Measurements from ENCODE around the gene LRRC4C.

The LRRC4C gene

DNA sequence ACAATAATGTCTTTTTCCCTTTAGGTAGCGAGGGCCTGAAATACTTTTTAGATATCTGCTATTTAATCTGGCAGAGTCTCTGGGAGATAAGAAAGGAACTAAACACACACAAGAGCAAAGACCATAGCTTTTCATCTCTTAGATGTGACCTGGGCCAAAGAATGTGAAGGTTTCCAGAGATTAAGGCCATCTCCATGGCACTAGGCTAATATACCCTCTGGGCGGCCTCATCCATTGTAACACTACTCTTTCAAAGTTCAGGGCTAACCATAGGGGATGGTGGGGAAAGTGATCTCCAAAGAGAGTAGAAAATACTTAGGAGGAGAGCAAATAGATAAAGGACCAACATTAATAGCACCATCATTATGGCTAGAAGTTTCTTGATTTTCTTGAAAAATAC lies 326.4 kb downstream of the LRRC4C start:
- no peaks in the 10 kb centered on the region for H3K9me3 ChIP-seq (ENCODE audit: low read length)
- H3K9me2 ChIP-seq (ENCODE audit: low read depth, low read length), result no peaks in the 10 kb centered on the region
- no peaks in the 10 kb centered on the region for H3K79me2 ChIP-seq (ENCODE audit: insufficient read depth, low read length)
- H3K27ac ChIP-seq (ENCODE audit: low read depth, low read length, poor library complexity, severe bottlenecking), result no peak overlapping the region
- H3K4me2 ChIP-seq (ENCODE audit: low read length), result no peak overlapping the region
- TF ChIP-seq, protein P1, sequence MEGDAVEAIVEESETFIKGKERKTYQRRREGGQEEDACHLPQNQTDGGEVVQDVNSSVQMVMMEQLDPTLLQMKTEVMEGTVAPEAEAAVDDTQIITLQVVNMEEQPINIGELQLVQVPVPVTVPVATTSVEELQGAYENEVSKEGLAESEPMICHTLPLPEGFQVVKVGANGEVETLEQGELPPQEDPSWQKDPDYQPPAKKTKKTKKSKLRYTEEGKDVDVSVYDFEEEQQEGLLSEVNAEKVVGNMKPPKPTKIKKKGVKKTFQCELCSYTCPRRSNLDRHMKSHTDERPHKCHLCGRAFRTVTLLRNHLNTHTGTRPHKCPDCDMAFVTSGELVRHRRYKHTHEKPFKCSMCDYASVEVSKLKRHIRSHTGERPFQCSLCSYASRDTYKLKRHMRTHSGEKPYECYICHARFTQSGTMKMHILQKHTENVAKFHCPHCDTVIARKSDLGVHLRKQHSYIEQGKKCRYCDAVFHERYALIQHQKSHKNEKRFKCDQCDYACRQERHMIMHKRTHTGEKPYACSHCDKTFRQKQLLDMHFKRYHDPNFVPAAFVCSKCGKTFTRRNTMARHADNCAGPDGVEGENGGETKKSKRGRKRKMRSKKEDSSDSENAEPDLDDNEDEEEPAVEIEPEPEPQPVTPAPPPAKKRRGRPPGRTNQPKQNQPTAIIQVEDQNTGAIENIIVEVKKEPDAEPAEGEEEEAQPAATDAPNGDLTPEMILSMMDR (IDR thresholded peaks at IDR 0.05; ENCODE audit: low read length), result no peak
- TF ChIP-seq EZH2 (IDR thresholded peaks at IDR 0.05; ENCODE audit: borderline replicate concordance, low read length), result no peak
- H3K9ac ChIP-seq (ENCODE audit: low read length), result no peak overlapping the region
- H3K4me1 ChIP-seq (ENCODE audit: insufficient read depth, low read length, severe bottlenecking), result no peaks in the 10 kb centered on the region
- no peak overlapping the region for H3K4me3 ChIP-seq (ENCODE audit: low read depth, low read length, poor library complexity, severe bottlenecking)
- no peak overlapping the region for H2AFZ ChIP-seq (ENCODE audit: low read length)
- H3K27me3 ChIP-seq (ENCODE audit: insufficient read depth, low read length), result no peaks in the 10 kb centered on the region
- no peaks in the 10 kb centered on the region for H3F3A ChIP-seq (ENCODE audit: insufficient read depth, low read length)
- no peaks in the 10 kb centered on the region for H4K20me1 ChIP-seq (ENCODE audit: insufficient read depth, low read length)
- no peaks in the 10 kb centered on the region for H3K36me3 ChIP-seq (ENCODE audit: insufficient read depth, low read length)

DNA sequence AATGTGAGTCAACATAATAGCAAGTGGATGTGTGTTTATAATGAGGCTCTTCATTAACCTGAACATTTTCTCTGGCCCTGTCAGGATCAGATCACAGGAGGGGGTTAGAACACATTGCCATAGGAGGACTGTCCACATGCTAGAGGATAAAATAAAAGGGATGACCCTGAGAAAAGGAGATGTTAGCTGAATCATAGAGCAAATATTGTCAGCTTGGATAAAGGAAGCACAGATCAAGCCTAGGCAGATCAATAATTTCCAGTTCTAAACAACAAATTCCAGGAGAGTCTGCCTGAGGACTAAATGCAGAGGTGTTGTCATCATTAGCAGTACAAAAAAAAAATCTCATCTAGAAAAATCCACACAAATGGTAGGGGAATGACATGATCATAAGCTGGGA lies 337.9 kb downstream of the LRRC4C start:
- Histone ChIP-seq H3K27ac (ENCODE audit: low read depth, low read length, poor library complexity, severe bottlenecking) (no peak overlapping the region), H3K9me2 (ENCODE audit: low read depth, low read length) (no peaks in the 10 kb centered on the region), H3K4me2 (ENCODE audit: low read length) (no peak overlapping the region), H3K9ac (ENCODE audit: low read length) (no peak overlapping the region), H2AFZ (ENCODE audit: low read length) (no peak overlapping the region), H3K27me3 (ENCODE audit: insufficient read depth, low read length) (no peaks in the 10 kb centered on the region), H3K4me1 (ENCODE audit: insufficient read depth, low read length, severe bottlenecking) (no peaks in the 10 kb centered on the region), H4K20me1 (ENCODE audit: insufficient read depth, low read length) (no peaks in the 10 kb centered on the region), H3F3A (ENCODE audit: insufficient read depth, low read length) (no peaks in the 10 kb centered on the region), H3K79me2 (ENCODE audit: insufficient read depth, low read length) (no peaks in the 10 kb centered on the region), H3K9me3 (ENCODE audit: low read length) (no peaks in the 10 kb centered on the region), H3K4me3 (ENCODE audit: low read depth, low read length, poor library complexity, severe bottlenecking) (no peak overlapping the region), H3K36me3 (ENCODE audit: insufficient read depth, low read length) (no peaks in the 10 kb centered on the region)
- no peak for TF ChIP-seq EZH2 (IDR thresholded peaks at IDR 0.05; ENCODE audit: borderline replicate concordance, low read length)
- TF ChIP-seq, protein P1 (IDR thresholded peaks at IDR 0.05; ENCODE audit: low read length), result no peak

DNA sequence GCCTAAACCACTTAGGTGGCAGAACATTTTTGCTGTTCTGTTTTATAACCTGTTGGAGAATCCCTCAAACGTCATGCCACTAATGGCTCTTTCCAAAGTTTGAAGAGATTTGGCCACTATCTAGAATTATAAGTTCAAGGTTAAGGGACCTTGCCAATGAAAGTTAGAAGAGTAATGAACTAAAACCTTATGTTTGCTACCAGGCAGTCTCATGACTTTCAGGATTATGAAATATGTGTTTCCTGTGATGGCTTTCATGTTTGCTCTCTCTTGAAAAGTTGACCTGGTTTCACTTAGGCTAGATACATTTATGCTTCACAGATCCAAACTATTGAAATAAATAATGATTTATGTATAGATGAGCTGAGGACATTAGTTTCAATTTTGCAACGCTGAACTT lies 340.0 kb downstream of the LRRC4C start:
- Histone ChIP-seq H3K4me3 (ENCODE audit: low read depth, low read length, poor library complexity, severe bottlenecking) (no peak overlapping the region), H3K79me2 (ENCODE audit: insufficient read depth, low read length) (no peaks in the 10 kb centered on the region), H3K9me3 (ENCODE audit: low read length) (no peaks in the 10 kb centered on the region), H3K9me2 (ENCODE audit: low read depth, low read length) (no peaks in the 10 kb centered on the region), H4K20me1 (ENCODE audit: insufficient read depth, low read length) (no peaks in the 10 kb centered on the region), H3K4me1 (ENCODE audit: insufficient read depth, low read length, severe bottlenecking) (no peaks in the 10 kb centered on the region), H3K9ac (ENCODE audit: low read length) (no peak overlapping the region), H3K36me3 (ENCODE audit: insufficient read depth, low read length) (no peaks in the 10 kb centered on the region), H2AFZ (ENCODE audit: low read length) (no peak overlapping the region), H3K27me3 (ENCODE audit: insufficient read depth, low read length) (no peaks in the 10 kb centered on the region), H3K4me2 (ENCODE audit: low read length) (no peak overlapping the region), H3K27ac (ENCODE audit: low read depth, low read length, poor library complexity, severe bottlenecking) (no peak overlapping the region), H3F3A (ENCODE audit: insufficient read depth, low read length) (no peaks in the 10 kb centered on the region)
- no peak for TF ChIP-seq EZH2 (IDR thresholded peaks at IDR 0.05; ENCODE audit: borderline replicate concordance, low read length)
- TF ChIP-seq, protein P1 (IDR thresholded peaks at IDR 0.05; ENCODE audit: low read length), result no peak

All from OCI-LY1 (cell line).